ENCODE data around the gene BACE1. TPM values are rescaled to one million over a fixed set of nuclear protein-coding genes. Genes with fewer than 3 reads are reported as not detected.

Gene BACE1
- total RNA-seq: 27.8 TPM

DNA sequence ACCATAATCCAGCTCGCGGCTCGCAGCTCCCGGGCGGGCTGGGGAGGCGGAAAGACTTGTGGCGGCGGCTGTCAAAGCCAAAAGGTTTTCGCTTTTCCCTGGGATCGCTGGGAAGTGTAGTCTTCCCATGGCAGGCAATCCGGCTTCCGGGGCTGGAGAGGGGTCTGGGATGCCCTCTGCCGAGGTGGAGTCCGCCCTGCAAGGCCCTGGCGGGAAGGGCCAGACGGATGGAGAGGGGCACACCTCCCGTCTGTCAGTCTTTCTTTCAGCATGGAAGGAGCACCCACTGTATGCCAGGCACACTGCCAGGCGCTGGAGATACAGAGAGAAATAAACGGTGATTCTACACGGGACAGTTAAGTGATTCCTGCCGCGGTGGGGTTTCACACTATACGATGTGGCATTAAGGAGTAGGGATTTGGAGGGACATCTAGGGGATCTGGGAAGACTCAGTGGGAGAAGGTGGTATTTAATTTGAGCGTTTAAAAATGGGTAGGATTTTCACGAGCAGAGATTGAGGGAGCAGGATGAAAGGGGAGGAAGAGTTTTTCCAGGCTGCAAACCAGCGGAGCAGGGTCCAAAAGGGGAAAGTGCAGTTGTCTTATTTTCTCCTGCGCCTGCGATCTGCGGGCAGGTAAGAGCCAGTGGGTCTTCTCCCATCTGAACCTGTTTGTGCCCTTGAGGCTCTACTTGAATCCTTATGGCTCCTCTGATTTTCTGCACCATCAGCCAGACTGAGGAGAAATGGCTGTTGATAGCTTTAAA lies at the start of gene BACE1:
BACE1 (minus strand) TSS at position 60 of the 765 bp plus-strand sequence. CDS start 461 bp downstream, outside the sequence.

DNA sequence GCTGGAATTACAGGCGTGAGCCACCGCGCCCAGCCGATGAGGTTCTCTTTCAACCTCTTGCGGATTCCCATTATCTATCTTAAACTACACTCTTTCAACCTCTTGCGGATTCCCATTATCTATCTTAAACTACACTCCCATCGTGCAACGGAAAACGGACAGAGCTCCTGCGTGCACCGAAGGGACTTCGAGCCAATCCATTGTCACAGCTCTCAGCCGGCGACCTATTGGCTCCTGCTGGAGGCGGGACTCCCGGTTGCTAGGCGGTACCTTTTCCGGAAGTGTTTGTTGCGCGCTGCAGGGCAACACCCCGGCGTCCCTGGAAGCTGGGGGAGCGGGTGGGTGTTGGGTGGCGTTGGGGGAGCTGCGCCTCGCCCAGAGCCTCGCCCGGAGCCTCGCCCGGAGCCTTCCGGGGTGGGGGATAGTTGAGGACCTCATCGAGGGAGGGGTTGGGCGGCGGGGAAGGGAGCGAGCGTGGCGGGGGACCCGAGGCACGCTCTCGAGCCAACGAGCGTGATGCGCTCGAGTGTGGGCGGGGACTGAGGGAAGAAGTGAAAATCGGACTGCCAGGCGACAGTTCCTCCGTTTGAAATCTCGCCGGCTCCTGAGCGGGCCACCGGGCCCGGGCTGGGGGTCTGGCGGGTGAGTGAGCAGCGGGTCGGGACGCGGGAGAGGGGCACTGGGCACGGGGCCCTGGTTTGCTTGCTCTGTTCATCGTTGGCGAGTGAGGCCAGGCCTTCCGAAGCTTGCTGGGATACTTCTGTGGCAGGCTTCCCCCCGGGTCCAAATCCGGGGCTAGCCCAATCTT lies 11.7 kb upstream of the BACE1 start, which contains the start of gene CEP164:
CEP164 (plus strand) TSS at position 288 of the 808 bp plus-strand sequence. CDS start 10,733 bp downstream, outside the sequence.

DNA sequence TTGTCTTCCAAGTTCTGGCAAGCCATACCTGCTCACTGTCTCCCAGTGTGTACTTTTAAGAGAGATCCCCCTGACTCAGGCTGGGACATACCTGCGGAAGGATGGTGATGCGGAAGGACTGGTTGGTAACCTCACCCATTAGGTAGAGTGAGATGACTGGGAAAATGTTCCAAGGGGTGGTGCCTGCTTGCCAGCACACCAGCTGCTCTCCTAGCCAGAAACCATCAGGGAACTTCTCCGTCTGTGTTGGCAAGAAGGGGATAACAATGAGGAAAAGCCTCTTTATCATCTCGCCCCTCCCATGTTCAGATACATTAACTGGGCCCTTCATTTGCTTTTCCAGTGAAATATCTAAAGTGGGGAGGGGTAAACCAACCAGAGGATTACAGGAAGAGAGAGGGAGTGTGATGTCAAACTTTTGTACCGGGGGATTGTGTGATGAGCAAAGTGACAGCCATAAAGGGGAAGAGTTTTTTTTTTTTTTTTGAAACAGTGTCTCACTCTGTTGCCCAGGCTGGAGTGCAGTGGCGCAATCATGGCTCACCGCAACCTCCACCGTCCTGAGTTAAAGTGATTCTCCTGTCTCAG lies 25.2 kb downstream of the BACE1 start, which contains the start of gene BACE1-AS:
BACE1-AS (plus strand) TSS at position 538 of the 588 bp plus-strand sequence.

Small RNA genes within 50 kb of the gene (small RNA-seq; reads per million reads assigned to genes)
- not detected for gene RF00564 (ENCODE audit: low replicate concordance)

Other genes starting within 250 kb of the BACE1 start
- 37.4 TPM for gene SIK3, start 217.8 kb downstream of the BACE1 start, total RNA-seq
- gene PAFAH1B2, start 172.0 kb downstream of the BACE1 start, total RNA-seq: 74.0 TPM
- gene SIDT2, start 137.5 kb downstream of the BACE1 start, total RNA-seq: 39.8 TPM
- 150 TPM for gene TAGLN, start 116.9 kb downstream of the BACE1 start, total RNA-seq
- 36.6 TPM for gene PCSK7, start 84.2 kb downstream of the BACE1 start, total RNA-seq
- 25.4 TPM for gene RNF214, start 83.6 kb downstream of the BACE1 start, total RNA-seq
- gene BACE1-AS, start 24.9 kb downstream of the BACE1 start, total RNA-seq: 6.8 TPM
- 26.4 TPM for gene CEP164, start 11.6 kb upstream of the BACE1 start, total RNA-seq